Peyer's patch (tissue), 4 donors: ENCODE data around the gene GABBR2.

Experiments used
- CTCF ChIP-seq, 6 experiments: fragments of 450-650 bp in 4 of 6; fragments of 200-600 bp in 2 of 6; sonication (generic) in 1 of 6; IDR thresholded peaks; one replicate each; pipeline ENCODE4 v1.5.1; 2017 to 2019; ENCODE audit warnings: antibody characterized with exemption in 6 of 6, mild to moderate bottlenecking in 3 of 6, moderate library complexity in 1 of 6
- POLR2A ChIP-seq, 2 donors: fragments of 450-650 bp; IDR thresholded peaks; one replicate each; pipeline ENCODE4 v1.5.1; 2017; ENCODE audit warnings: antibody characterized with exemption in 2 of 2, mild to moderate bottlenecking in 2 of 2, moderate library complexity in 2 of 2

GRCh38 chr9:98451576-98451975 lies 257.2 kb downstream of the GABBR2 start:
- no peak for TF ChIP-seq CTCF (IDR thresholded peaks at IDR 0.05)
- TF ChIP-seq POLR2A (IDR thresholded peaks at IDR 0.05) = no peak
